ENCODE results near the gene HELT.

HELT gene

DNA sequence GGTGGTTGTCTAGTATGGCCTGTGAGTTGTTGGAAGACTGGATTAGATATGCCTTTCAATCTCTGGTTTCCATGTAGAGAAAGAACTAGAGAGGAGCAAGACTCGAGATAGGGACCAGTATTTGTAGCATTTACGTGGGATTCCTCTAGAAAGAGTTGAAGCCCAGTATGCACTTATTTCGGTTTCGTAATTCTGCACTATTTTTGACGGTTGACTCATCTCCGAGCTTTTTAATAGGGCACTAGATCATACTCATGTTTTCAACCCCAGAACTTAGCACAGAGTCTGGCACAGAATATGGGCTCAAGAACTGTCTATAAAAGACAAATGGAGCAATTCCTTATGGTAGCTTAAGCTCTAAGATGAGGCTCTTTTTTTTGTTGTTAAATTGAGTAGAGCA lies 15.7 kb downstream of the HELT start:
- Histone ChIP-seq H3K4me3 (ENCODE audit: low read depth, low read length) (no peak overlapping the region), H3K36me3 (ENCODE audit: control insufficient read depth in 2 of 2, insufficient read depth in 1 of 2, low read length in 2 of 2) (no peaks in the 10 kb centered on the region), H3K9me3 (ENCODE audit: control insufficient read depth, insufficient read depth, low read depth, low read length) (no peaks in the 10 kb centered on the region), H3K4me1 (ENCODE audit: control insufficient read depth, insufficient read depth, low read length) (no peaks in the 10 kb centered on the region), H3K27ac (ENCODE audit: extremely low read depth, low read depth, low read length) (no peak overlapping the region)
- TF ChIP-seq, protein P1, sequence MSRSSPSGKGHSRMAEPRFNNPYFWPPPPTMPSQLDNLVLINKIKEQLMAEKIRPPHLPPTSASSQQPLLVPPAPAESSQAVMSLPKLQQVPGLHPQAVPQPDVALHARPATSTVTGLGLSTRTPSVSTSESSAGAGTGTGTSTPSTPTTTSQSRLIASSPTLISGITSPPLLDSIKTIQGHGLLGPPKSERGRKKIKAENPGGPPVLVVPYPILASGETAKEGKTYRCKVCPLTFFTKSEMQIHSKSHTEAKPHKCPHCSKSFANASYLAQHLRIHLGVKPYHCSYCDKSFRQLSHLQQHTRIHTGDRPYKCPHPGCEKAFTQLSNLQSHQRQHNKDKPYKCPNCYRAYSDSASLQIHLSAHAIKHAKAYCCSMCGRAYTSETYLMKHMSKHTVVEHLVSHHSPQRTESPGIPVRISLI (tag by site-specific recombination; IDR thresholded peaks at IDR 0.05), result no peak
- TF ChIP-seq ZFP37 (tag by site-specific recombination; IDR thresholded peaks at IDR 0.05), result no peak
- TF ChIP-seq ZNF623 (tag by site-specific recombination; IDR thresholded peaks at IDR 0.05), result no peak
- TF ChIP-seq ZNF791 (tag by site-specific recombination; IDR thresholded peaks at IDR 0.05), result no peak
- TF ChIP-seq SALL2 (tag by site-specific recombination; IDR thresholded peaks at IDR 0.05; ENCODE audit: borderline replicate concordance), result no peak
- TF ChIP-seq ZNF211 (tag by site-specific recombination; IDR thresholded peaks at IDR 0.05; ENCODE audit: low read depth), result no peak
- no peak for TF ChIP-seq ZBTB1 (tag by site-specific recombination; IDR thresholded peaks at IDR 0.05)
- TF ChIP-seq ZNF624 (tag by site-specific recombination; IDR thresholded peaks at IDR 0.05), result no peak
- TF ChIP-seq ZNF76 (tag by site-specific recombination; IDR thresholded peaks at IDR 0.05; ENCODE audit: borderline replicate concordance, low read depth), result no peak
- TF ChIP-seq YY1 (tag by site-specific recombination; IDR thresholded peaks at IDR 0.05), result no peak
- TF ChIP-seq, protein P2, sequence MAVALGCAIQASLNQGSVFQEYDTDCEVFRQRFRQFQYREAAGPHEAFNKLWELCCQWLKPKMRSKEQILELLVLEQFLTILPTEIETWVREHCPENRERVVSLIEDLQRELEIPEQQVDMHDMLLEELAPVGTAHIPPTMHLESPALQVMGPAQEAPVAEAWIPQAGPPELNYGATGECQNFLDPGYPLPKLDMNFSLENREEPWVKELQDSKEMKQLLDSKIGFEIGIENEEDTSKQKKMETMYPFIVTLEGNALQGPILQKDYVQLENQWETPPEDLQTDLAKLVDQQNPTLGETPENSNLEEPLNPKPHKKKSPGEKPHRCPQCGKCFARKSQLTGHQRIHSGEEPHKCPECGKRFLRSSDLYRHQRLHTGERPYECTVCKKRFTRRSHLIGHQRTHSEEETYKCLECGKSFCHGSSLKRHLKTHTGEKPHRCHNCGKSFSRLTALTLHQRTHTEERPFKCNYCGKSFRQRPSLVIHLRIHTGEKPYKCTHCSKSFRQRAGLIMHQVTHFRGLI (tag by site-specific recombination; IDR thresholded peaks at IDR 0.05), result no peak
- TF ChIP-seq ZNF580 (tag by site-specific recombination; IDR thresholded peaks at IDR 0.05), result no peak
- no peak for TF ChIP-seq ZNF24 (tag by site-specific recombination; IDR thresholded peaks at IDR 0.05)
- TF ChIP-seq ZBTB48 (tag by site-specific recombination; IDR thresholded peaks at IDR 0.05), result no peak
- no peak for TF ChIP-seq PRDM10 (tag by site-specific recombination; IDR thresholded peaks at IDR 0.05)
- TF ChIP-seq ZNF707 (tag by site-specific recombination; IDR thresholded peaks at IDR 0.05), result no peak
- TF ChIP-seq ZBTB10 (tag by site-specific recombination; IDR thresholded peaks at IDR 0.05), result no peak
- TF ChIP-seq, protein P3, sequence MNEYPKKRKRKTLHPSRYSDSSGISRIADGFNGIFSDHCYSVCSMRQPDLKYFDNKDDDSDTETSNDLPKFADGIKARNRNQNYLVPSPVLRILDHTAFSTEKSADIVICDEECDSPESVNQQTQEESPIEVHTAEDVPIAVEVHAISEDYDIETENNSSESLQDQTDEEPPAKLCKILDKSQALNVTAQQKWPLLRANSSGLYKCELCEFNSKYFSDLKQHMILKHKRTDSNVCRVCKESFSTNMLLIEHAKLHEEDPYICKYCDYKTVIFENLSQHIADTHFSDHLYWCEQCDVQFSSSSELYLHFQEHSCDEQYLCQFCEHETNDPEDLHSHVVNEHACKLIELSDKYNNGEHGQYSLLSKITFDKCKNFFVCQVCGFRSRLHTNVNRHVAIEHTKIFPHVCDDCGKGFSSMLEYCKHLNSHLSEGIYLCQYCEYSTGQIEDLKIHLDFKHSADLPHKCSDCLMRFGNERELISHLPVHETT (tag by site-specific recombination; IDR thresholded peaks at IDR 0.05), result no peak
- POLR2A ChIA-PET, result no interaction called here
- CTCF ChIA-PET, result no interaction called here

Measured in HEK293 (cell line).